ENCODE measurements around the gene NKAIN2. TPM values are rescaled to one million over a fixed set of nuclear protein-coding genes. Genes with fewer than 3 reads are reported as not detected.

NKAIN2 gene
- total RNA-seq, 1 experiment from 2014 or later, result 2.7 TPM

DNA sequence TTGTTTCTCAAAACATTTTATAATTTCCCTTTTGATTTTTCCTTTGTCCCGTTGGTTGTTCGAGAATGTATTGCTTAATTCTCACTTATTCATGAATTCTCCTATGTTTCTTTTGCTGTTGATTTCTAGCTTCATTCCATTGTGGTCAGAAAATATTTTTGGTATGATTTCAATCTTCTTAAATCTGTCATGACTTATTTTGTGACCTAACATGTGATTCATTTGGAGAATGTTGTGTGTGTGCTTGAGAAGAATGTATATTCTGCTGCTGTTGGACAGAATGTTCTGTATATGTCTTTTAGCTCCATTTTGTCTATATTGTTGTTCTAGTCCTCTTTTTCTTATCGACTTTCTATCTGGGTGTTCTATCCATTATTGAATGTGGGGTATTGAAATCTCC lies 872.4 kb downstream of the NKAIN2 start:
- no peaks in the 10 kb centered on the region for H3K27me3 Mint-ChIP-seq (ENCODE audit: insufficient read depth, unreplicated experiment)
- POLR2A ChIA-PET, result interaction anchor here (0.6 to 1.0 kb wide), 5 partner anchors 14 to 132 kb away, joined by 3 to 4 read pairs (median 3); no protein-coding TSS in a partner anchor
- intact Hi-C loops (cut with micrococcal nuclease), result loop anchor here (10.0 kb wide), 2 partner anchors 471 to 871 kb away; partner anchors contain the start of gene NKAIN2
- CTCF ChIA-PET, result no interaction called here
- peaks cover 23% of the 10 kb centered on the region for H3K9me3 Mint-ChIP-seq (ENCODE audit: unreplicated experiment)
- peaks cover 32% of the 10 kb centered on the region for H3K4me1 Mint-ChIP-seq (ENCODE audit: insufficient read depth, unreplicated experiment)
- H3K36me3 Mint-ChIP-seq (ENCODE audit: insufficient read depth, unreplicated experiment), result no peaks in the 10 kb centered on the region
- TF ChIP-seq, protein P1, sequence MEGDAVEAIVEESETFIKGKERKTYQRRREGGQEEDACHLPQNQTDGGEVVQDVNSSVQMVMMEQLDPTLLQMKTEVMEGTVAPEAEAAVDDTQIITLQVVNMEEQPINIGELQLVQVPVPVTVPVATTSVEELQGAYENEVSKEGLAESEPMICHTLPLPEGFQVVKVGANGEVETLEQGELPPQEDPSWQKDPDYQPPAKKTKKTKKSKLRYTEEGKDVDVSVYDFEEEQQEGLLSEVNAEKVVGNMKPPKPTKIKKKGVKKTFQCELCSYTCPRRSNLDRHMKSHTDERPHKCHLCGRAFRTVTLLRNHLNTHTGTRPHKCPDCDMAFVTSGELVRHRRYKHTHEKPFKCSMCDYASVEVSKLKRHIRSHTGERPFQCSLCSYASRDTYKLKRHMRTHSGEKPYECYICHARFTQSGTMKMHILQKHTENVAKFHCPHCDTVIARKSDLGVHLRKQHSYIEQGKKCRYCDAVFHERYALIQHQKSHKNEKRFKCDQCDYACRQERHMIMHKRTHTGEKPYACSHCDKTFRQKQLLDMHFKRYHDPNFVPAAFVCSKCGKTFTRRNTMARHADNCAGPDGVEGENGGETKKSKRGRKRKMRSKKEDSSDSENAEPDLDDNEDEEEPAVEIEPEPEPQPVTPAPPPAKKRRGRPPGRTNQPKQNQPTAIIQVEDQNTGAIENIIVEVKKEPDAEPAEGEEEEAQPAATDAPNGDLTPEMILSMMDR (IDR thresholded peaks at IDR 0.05; ENCODE audit: unreplicated experiment), result no peak
- peak overlapping the region; percentile 51 for H3K4me3 Mint-ChIP-seq (ENCODE audit: unreplicated experiment)
- peak overlapping the region; percentile 91 for H3K27ac Mint-ChIP-seq (ENCODE audit: low read depth, unreplicated experiment)
- peak; percentile 59 for DNase-seq (ENCODE audit: unreplicated experiment)
- BruUV-seq (replicated peaks), result no TSS peak

DNA sequence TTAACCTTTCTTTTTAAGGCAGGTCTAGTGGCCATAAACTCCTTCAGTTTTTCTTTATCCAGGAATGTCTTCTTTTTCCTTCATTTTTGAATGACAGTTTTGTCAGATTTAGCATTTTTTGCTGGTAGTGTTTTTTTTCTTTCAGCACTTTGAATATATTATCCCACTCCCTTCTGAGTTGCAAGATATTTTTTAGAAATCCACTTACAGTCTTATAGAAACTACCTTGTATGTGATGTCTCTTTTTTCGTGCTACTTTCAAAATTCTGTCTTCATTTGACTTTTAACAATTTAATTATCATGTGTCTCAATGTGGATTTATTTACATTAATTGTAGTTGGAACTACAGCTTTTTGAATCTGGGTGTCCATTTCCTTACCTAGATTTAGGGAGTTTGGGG lies 874.2 kb downstream of the NKAIN2 start:
- no peak for DNase-seq (ENCODE audit: unreplicated experiment)
- H3K4me3 Mint-ChIP-seq (ENCODE audit: unreplicated experiment), result no peak overlapping the region
- ChIA-PET POLR2A (no interaction called here), CTCF (no interaction called here)
- H3K27ac Mint-ChIP-seq (ENCODE audit: low read depth, unreplicated experiment), result peak overlapping the region; percentile 91
- no peaks in the 10 kb centered on the region for H3K36me3 Mint-ChIP-seq (ENCODE audit: insufficient read depth, unreplicated experiment)
- intact Hi-C loops (cut with micrococcal nuclease), result loop anchor here (10.0 kb wide), 2 partner anchors 473 to 873 kb away; partner anchors contain the start of gene NKAIN2
- H3K9me3 Mint-ChIP-seq (ENCODE audit: unreplicated experiment), result peaks cover 20% of the 10 kb centered on the region
- peaks cover 32% of the 10 kb centered on the region for H3K4me1 Mint-ChIP-seq (ENCODE audit: insufficient read depth, unreplicated experiment)
- no peaks in the 10 kb centered on the region for H3K27me3 Mint-ChIP-seq (ENCODE audit: insufficient read depth, unreplicated experiment)
- no TSS peak for BruUV-seq (replicated peaks)
- TF ChIP-seq, protein P1 (IDR thresholded peaks at IDR 0.05; ENCODE audit: unreplicated experiment), result no peak

DNA sequence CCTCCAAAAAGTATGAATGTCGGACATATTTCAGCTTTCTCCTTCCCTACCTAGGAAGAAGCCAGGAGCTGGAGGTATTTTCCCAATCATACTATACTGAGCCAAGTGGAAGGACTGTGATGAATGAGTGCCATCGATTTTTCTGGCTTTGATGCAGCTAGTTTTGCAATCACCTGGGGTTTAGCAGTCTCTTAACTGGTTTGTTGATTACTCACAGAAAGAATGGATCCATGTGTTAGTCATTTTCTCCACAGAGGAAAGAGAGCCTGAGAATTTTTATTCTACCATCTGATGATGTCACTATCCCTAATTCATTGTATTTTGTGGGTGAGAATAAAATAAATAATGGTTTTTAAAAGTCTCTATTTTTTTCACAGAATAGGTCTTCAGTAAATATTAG lies 875.7 kb downstream of the NKAIN2 start:
- CTCF ChIA-PET, result no interaction called here
- Mint-ChIP-seq H3K27ac (ENCODE audit: low read depth, unreplicated experiment) (peak overlapping the region; percentile 91), H3K4me1 (ENCODE audit: insufficient read depth, unreplicated experiment) (peaks cover 32% of the 10 kb centered on the region), H3K27me3 (ENCODE audit: insufficient read depth, unreplicated experiment) (no peaks in the 10 kb centered on the region), H3K4me3 (ENCODE audit: unreplicated experiment) (peak overlapping the region; percentile 55), H3K9me3 (ENCODE audit: unreplicated experiment) (peaks cover 16% of the 10 kb centered on the region), H3K36me3 (ENCODE audit: insufficient read depth, unreplicated experiment) (no peaks in the 10 kb centered on the region)
- POLR2A ChIA-PET, result no interaction called here
- peak; percentile 92 for DNase-seq (ENCODE audit: unreplicated experiment)
- intact Hi-C loops (cut with micrococcal nuclease), result loop anchor here (10.0 kb wide), 2 partner anchors 475 to 875 kb away; partner anchors contain the start of gene NKAIN2
- BruUV-seq (replicated peaks), result no TSS peak
- TF ChIP-seq, protein P1 (IDR thresholded peaks at IDR 0.05; ENCODE audit: unreplicated experiment), result no peak

DNA sequence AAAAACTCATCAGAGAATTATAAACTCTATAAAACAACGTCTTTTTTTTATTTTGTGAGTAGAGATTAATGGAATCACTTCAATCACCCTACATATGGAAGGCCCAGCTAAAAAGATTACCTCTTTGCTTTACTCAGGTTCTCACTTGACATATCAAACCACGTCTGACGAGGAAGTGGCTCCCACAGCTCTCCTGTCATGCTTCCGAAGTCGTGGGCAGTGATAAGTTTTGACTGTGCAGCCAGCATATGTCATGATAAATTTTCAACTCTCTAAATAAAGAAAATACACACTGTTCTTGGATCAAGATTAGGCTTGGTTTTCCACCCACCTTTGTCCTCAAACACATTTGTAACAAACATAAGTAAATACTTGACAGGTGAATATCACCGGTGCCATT lies 879.1 kb downstream of the NKAIN2 start:
- H3K9me3 Mint-ChIP-seq (ENCODE audit: unreplicated experiment), result peaks cover 11% of the 10 kb centered on the region
- no TSS peak for BruUV-seq (replicated peaks)
- H3K36me3 Mint-ChIP-seq (ENCODE audit: insufficient read depth, unreplicated experiment), result no peaks in the 10 kb centered on the region

More for the DNA sequence above, 879.1 kb downstream of the NKAIN2 start:
- intact Hi-C loops (cut with micrococcal nuclease), result no loop called here
- H3K27ac Mint-ChIP-seq (ENCODE audit: low read depth, unreplicated experiment), result no peak overlapping the region
- no peak for DNase-seq (ENCODE audit: unreplicated experiment)
- TF ChIP-seq, protein P1 (IDR thresholded peaks at IDR 0.05; ENCODE audit: unreplicated experiment), result no peak
- peaks cover 16% of the 10 kb centered on the region for H3K4me1 Mint-ChIP-seq (ENCODE audit: insufficient read depth, unreplicated experiment)
- ChIA-PET CTCF (no interaction called here), POLR2A (no interaction called here)
- no peaks in the 10 kb centered on the region for H3K27me3 Mint-ChIP-seq (ENCODE audit: insufficient read depth, unreplicated experiment)
- no peak overlapping the region for H3K4me3 Mint-ChIP-seq (ENCODE audit: unreplicated experiment)
